DND-41 (cell line): Measurements from ENCODE around the gene TWSG1.
"Not testable (repeated sequence)": the region's sequence is repeated elsewhere in the genome, so short reads cannot be mapped to it uniquely, and the experiment has no call there.

Source experiments
- ATAC-seq: fragments of 200-7000 bp; cut with Tn5 transposase; 3 replicates; pipeline ENCODE4 v1.9.1; 2021; ENCODE audit warnings: low read depth; ENCODE audit not compliant: insufficient read depth
- DNase-seq: peaks from one replicate; pipeline ENCODE4 v3.0.0-alpha.2; 2020
- H2AFZ ChIP-seq: 2 replicates; pipeline ENCODE4 v1.6.0; 2012; ENCODE audit warnings: low read depth, low read length
- H3K27ac ChIP-seq: 2 replicates; pipeline ENCODE4 v1.5.1; 2012; ENCODE audit warnings: low read length, inconsistent platforms
- H3K27me3 ChIP-seq: fragments of 200-600 bp; sonication (generic); 2 replicates; pipeline ENCODE4 v1.6.0; 2012; ENCODE audit warnings: low read length, mild to moderate bottlenecking, inconsistent platforms; ENCODE audit not compliant: insufficient read depth, poor library complexity
- H3K36me3 ChIP-seq: 2 replicates; pipeline ENCODE4 v1.5.1; 2012; ENCODE audit warnings: low read length, inconsistent platforms; ENCODE audit not compliant: insufficient read depth
- H3K4me1 ChIP-seq: 2 replicates; pipeline ENCODE4 v1.5.1; 2012; ENCODE audit warnings: mild to moderate bottlenecking, low read length; ENCODE audit not compliant: insufficient read depth
- H3K4me2 ChIP-seq: 2 replicates; pipeline ENCODE4 v1.6.0; 2012; ENCODE audit warnings: mild to moderate bottlenecking, moderate library complexity, low read length, inconsistent platforms; ENCODE audit not compliant: insufficient read depth
- H3K4me3 ChIP-seq, 2 experiments: fragments of 200-600 bp in 1 of 2; shearing (Covaris generic) in 1 of 2; 2 replicates each; pipeline ENCODE4 v1.5.1; 2012 to 2016; ENCODE audit warnings: inconsistent platforms in 2 of 2, low read length in 2 of 2, mild to moderate bottlenecking in 2 of 2, low read depth in 1 of 2, moderate library complexity in 1 of 2
- H3K79me2 ChIP-seq: 2 replicates; pipeline ENCODE4 v1.6.0; 2012; ENCODE audit warnings: low read length, inconsistent platforms; ENCODE audit not compliant: insufficient read depth
- H3K9ac ChIP-seq: 2 replicates; pipeline ENCODE4 v1.6.0; 2012; ENCODE audit warnings: low read depth, mild to moderate bottlenecking, inconsistent platforms, low read length, moderate library complexity
- H3K9me3 ChIP-seq: 2 replicates; pipeline ENCODE4 v1.5.1; 2012; ENCODE audit warnings: low read length, moderate library complexity, mild to moderate bottlenecking, inconsistent platforms; ENCODE audit not compliant: insufficient read depth, severe bottlenecking
- H4K20me1 ChIP-seq: 2 replicates; pipeline ENCODE4 v1.6.0; 2012; ENCODE audit warnings: low read length; ENCODE audit not compliant: insufficient read depth
- CTCF ChIP-seq: IDR thresholded peaks from 2 replicates; pipeline ENCODE4 v1.5.1; 2012; ENCODE audit warnings: borderline replicate concordance, low read length, moderate library complexity, mild to moderate bottlenecking; ENCODE audit not compliant: poor library complexity, severe bottlenecking; ENCODE audit errors: extremely low read depth
- EZH2 ChIP-seq: IDR thresholded peaks from 3 replicates; pipeline ENCODE4 v1.6.1; 2012; ENCODE audit warnings: borderline replicate concordance, low read depth, mild to moderate bottlenecking, moderate library complexity, low read length, inconsistent platforms; ENCODE audit not compliant: severe bottlenecking

TWSG1 gene

DNA sequence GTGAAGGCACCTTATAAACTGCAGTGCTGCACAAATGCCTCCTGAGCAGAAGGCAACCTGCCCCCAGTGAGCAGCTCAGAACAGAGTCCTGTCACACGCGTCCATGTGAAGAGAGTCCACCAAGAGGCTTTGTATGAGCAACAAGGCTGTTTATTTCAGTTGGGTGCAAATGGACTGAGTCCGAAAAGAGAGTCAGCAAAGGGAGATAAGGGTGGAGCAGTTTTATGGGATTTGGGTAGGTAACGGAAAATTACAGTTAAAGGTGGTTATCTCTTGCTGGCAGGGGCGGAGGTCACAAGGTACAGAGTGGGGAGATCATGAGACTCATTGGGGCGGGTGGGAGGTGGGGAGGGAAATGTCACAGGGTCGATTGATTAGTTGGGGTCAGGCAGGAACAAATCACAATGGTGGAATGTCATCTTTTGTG, 87.3 kb downstream of the TWSG1 start:
- H3K4me2 ChIP-seq, result no peak overlapping the region
- H3K27me3 ChIP-seq, result no peaks in the 10 kb centered on the region
- H2AFZ ChIP-seq, result no peak overlapping the region
- no peak overlapping the region for H3K4me3 ChIP-seq
- no peak overlapping the region for H3K9ac ChIP-seq
- H3K36me3 ChIP-seq, result no peaks in the 10 kb centered on the region
- ATAC-seq (no peak), DNase-seq (no peak)
- H3K9me3 ChIP-seq, result peaks cover 6% of the 10 kb centered on the region
- TF ChIP-seq EZH2 (no peak), CTCF (no peak)
- H3K27ac ChIP-seq, result no peak overlapping the region
- H4K20me1 ChIP-seq, result no peaks in the 10 kb centered on the region
- no peaks in the 10 kb centered on the region for H3K79me2 ChIP-seq
- no peaks in the 10 kb centered on the region for H3K4me1 ChIP-seq

GRCh38 chr18:9422816-9423519, 88.4 kb downstream of the TWSG1 start:
- Histone ChIP-seq H2AFZ (no peak overlapping the region), H3K27ac (no peak overlapping the region), H3K4me2 (no peak overlapping the region), H4K20me1 (no peaks in the 10 kb centered on the region), H3K9me3 (peaks cover 6% of the 10 kb centered on the region), H3K36me3 (no peaks in the 10 kb centered on the region), H3K79me2 (no peaks in the 10 kb centered on the region), H3K27me3 (no peaks in the 10 kb centered on the region), H3K9ac (no peak overlapping the region), H3K4me1 (no peaks in the 10 kb centered on the region), H3K4me3 (no peak overlapping the region)
- no peak for TF ChIP-seq EZH2
- no peak for TF ChIP-seq CTCF
- DNase-seq (no peak), ATAC-seq (no peak)

DNA sequence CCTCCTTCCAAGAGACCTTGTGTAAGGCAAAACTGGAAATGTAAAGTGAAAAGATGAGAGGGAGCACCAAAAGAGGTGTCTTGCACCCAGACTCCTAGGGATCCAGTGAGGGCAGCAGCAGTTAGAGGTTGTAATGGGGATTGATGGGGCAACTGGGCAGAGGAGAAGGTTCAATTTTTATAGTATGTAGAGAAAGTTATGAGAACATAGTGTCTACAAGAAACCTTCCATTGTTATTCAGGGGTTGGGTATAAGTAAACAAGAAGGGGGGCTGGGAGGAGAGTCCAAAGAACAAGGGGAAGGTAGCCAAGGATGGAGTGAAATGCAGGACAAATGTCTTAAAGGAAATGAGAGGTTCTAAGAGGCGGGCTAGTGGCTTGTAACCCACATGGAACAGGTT, 89.1 kb downstream of the TWSG1 start:
- not testable (repeated sequence) for ATAC-seq, DNase-seq, H3K4me2 ChIP-seq, H3K4me3 ChIP-seq, H3K36me3 ChIP-seq, H3K27ac ChIP-seq, H4K20me1 ChIP-seq, H3K79me2 ChIP-seq, H3K9ac ChIP-seq, H3K27me3 ChIP-seq, H2AFZ ChIP-seq, H3K4me1 ChIP-seq, H3K9me3 ChIP-seq

DNA sequence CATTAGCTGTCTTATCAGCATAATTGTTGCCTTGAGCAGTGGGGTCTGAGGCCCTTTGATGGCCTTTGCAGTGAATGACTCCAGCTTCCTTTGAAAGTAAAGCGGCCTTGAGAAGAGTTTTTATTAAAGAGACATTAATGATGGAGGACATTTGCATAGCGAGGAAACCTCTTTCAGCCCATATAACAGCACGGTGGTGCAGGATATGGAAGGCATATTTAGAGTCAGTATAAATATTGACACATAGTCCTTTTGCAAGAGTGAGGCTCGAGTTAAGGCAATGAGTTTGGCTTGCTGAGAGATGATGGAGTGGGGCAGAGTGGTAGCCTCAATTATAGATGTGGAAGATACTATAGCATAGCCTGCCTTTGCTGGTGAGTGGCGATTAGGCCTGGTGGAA, 89.7 kb downstream of the TWSG1 start:
- not testable (repeated sequence) for H3K79me2 ChIP-seq, H3K4me3 ChIP-seq, H3K36me3 ChIP-seq, H3K4me1 ChIP-seq, H3K9ac ChIP-seq, H3K27ac ChIP-seq, H4K20me1 ChIP-seq, H2AFZ ChIP-seq, DNase-seq, H3K4me2 ChIP-seq, ATAC-seq, H3K27me3 ChIP-seq, H3K9me3 ChIP-seq
